HEK293 (cell line): ENCODE results near the gene GLIS1.

Source experiments
- CTCF ChIA-PET: fragments of 350-600 bp; formaldehyde crosslinking; extraction: SDS; loops from one replicate; lab custom pipeline; 2021; ENCODE audit warnings: antibody characterized with exemption; lab: Yijun Ruan, JAX
- POLR2A ChIA-PET: fragments of 300-600 bp; formaldehyde crosslinking; extraction: SDS; loops from one replicate; lab custom pipeline; 2020; ENCODE audit warnings: antibody characterized with exemption, inconsistent platforms; lab: Yijun Ruan, JAX
- H3K27ac ChIP-seq: fragments of 200-500 bp; sonication (Bioruptor generic); 2 replicates; pipeline ENCODE4 v1.5.1; 2014; ENCODE audit warnings: low read depth, low read length, control low read depth, inconsistent platforms; ENCODE audit errors: extremely low read depth
- H3K36me3 ChIP-seq, 2 experiments: fragments of 200-500 bp in 1 of 2; sonication (Bioruptor generic) in 1 of 2; 1 replicate in 1 of 2; 2 replicates in 1 of 2; pipeline ENCODE4 v1.5.1; 2014 to 2017; ENCODE audit warnings: inconsistent platforms in 2 of 2, low read length in 2 of 2; ENCODE audit not compliant: control insufficient read depth in 2 of 2, insufficient read depth in 1 of 2
- H3K4me1 ChIP-seq: fragments of 200-500 bp; sonication (Bioruptor generic); 2 replicates; pipeline ENCODE4 v1.5.1; 2014; ENCODE audit warnings: mild to moderate bottlenecking, low read length, inconsistent platforms; ENCODE audit not compliant: control insufficient read depth, insufficient read depth
- H3K4me3 ChIP-seq: 2 replicates; pipeline ENCODE4 v1.5.1; 2011; ENCODE audit warnings: low read depth, mild to moderate bottlenecking, control low read depth, low read length, moderate library complexity
- H3K9me3 ChIP-seq: fragments of 200-500 bp; sonication (Bioruptor generic); 2 replicates; pipeline ENCODE4 v1.5.1; 2014; ENCODE audit warnings: low read depth, low read length, inconsistent platforms; ENCODE audit not compliant: control insufficient read depth, insufficient read depth
- MZF1 ChIP-seq: fragments of 450-650 bp; formaldehyde crosslinking; IDR thresholded peaks from 2 replicates; pipeline ENCODE4 v1.5.1; 2017; ENCODE audit warnings: missing biosample characterization, missing genetic modification characterization, borderline replicate concordance
- RBAK ChIP-seq: fragments of 450-650 bp; formaldehyde crosslinking; IDR thresholded peaks from 2 replicates; pipeline ENCODE4 v1.5.1; 2016; ENCODE audit warnings: missing biosample characterization, missing genetic modification characterization
- REST ChIP-seq: fragments of 450-650 bp; formaldehyde crosslinking; IDR thresholded peaks from 2 replicates; pipeline ENCODE4 v1.5.1; 2016; ENCODE audit warnings: missing biosample characterization, missing genetic modification characterization
- SALL2 ChIP-seq: fragments of 450-650 bp; formaldehyde crosslinking; IDR thresholded peaks from 2 replicates; pipeline ENCODE4 v1.5.0; 2017; ENCODE audit warnings: missing biosample characterization, mild to moderate bottlenecking, missing genetic modification characterization, borderline replicate concordance
- ZFHX2 ChIP-seq: fragments of 450-650 bp; formaldehyde crosslinking; conservative IDR thresholded peaks from 2 replicates; pipeline ENCODE4 v1.5.1; 2016; ENCODE audit warnings: missing biosample characterization, missing genetic modification characterization
- ZNF2 ChIP-seq: fragments of 450-650 bp; formaldehyde crosslinking; IDR thresholded peaks from 2 replicates; pipeline ENCODE4 v1.5.1; 2016; ENCODE audit warnings: missing biosample characterization, missing genetic modification characterization
- ZNF211 ChIP-seq: fragments of 450-650 bp; formaldehyde crosslinking; IDR thresholded peaks from 2 replicates; pipeline ENCODE4 v1.5.1; 2016; ENCODE audit warnings: low read depth, missing biosample characterization, missing genetic modification characterization
- ZNF280C ChIP-seq: fragments of 450-650 bp; formaldehyde crosslinking; IDR thresholded peaks from 2 replicates; pipeline ENCODE4 v1.5.1; 2016; ENCODE audit warnings: missing biosample characterization, missing genetic modification characterization
- ZNF433 ChIP-seq: fragments of 450-650 bp; formaldehyde crosslinking; IDR thresholded peaks from 2 replicates; pipeline ENCODE4 v1.5.1; 2016; ENCODE audit warnings: missing biosample characterization, missing genetic modification characterization, low read depth
- ZNF48 ChIP-seq: fragments of 450-650 bp; formaldehyde crosslinking; IDR thresholded peaks from 2 replicates; pipeline ENCODE4 v1.5.1; 2016; ENCODE audit warnings: missing biosample characterization, missing genetic modification characterization
- ZNF501 ChIP-seq: fragments of 450-650 bp; formaldehyde crosslinking; IDR thresholded peaks from 2 replicates; pipeline ENCODE4 v1.5.1; 2016; ENCODE audit warnings: missing biosample characterization, missing genetic modification characterization
- ZNF530 ChIP-seq: fragments of 450-650 bp; formaldehyde crosslinking; IDR thresholded peaks from 2 replicates; pipeline ENCODE4 v1.5.1; 2016; ENCODE audit warnings: low read depth, missing biosample characterization, missing genetic modification characterization
- ZNF580 ChIP-seq: fragments of 450-650 bp; formaldehyde crosslinking; IDR thresholded peaks from 2 replicates; pipeline ENCODE4 v1.5.1; 2016; ENCODE audit warnings: missing biosample characterization, missing genetic modification characterization
- ZSCAN4 ChIP-seq: fragments of 450-650 bp; formaldehyde crosslinking; IDR thresholded peaks from 2 replicates; pipeline ENCODE4 v1.5.1; 2017; ENCODE audit warnings: missing biosample characterization, missing genetic modification characterization

GLIS1 gene

DNA sequence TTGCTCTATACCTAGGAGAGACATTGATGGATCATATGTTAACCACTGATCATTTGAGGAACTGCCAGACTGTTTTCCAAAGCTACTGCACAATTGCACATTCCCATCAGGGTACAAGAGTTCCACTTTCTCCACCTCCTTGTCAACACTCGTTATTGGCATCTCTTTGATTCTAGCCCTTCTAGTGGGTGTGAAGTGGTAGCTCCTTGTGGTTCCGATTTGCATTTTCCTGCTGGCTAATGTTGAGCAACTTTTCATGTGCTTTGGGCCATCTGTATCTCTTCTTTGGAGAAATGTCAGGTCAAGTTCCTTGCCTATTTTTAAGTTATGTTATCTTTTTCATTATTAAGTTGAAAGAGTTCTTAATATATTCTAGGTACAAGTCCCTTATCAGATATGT lies 189.7 kb downstream of the GLIS1 start (continued):
- TF ChIP-seq ZNF530 (tag by site-specific recombination), result no peak

GRCh38 chr1:53548031-53548491 lies 190.9 kb downstream of the GLIS1 start:
- POLR2A ChIA-PET, result no interaction called here

DNA sequence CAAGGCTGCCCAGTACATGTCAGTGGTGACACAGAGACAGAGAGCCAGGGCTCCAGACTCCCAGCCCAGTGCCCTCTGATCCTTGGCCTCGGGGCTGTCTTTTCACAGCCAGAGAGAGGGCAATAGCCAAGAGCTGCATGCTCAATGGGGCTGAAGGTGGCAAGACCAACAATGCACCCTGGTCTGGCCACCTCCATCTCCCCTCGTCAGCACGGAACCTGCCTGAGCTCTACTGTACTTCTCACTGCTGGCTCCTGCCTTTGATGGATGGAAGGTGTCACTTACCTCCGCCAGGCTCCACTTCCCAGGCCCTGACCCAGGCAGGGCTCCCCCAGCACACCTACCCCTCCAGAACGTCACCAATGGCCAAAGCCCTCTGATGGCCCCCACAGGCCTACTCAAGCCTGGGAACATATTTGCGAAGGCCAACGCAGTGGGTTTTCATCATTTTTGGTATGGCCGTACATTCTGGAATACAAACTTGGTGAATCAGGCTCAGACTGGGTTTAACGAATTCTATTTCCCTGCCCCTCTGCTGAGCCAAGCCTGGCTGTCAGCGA lies 191.7 kb downstream of the GLIS1 start:
- POLR2A ChIA-PET, result no interaction called here
- Histone ChIP-seq H3K36me3 (no peaks in the 10 kb centered on the region), H3K4me1 (no peaks in the 10 kb centered on the region), H3K9me3 (no peaks in the 10 kb centered on the region), H3K27ac (no peak overlapping the region), H3K4me3 (no peak overlapping the region)
- CTCF ChIA-PET, result no interaction called here
- TF ChIP-seq ZNF48 (tag by site-specific recombination), result no peak
- no peak for TF ChIP-seq ZNF211 (tag by site-specific recombination)
- TF ChIP-seq ZNF2 (tag by site-specific recombination), result no peak
- TF ChIP-seq ZNF501 (tag by site-specific recombination), result no peak
- no peak for TF ChIP-seq ZNF433 (tag by site-specific recombination)
- no peak for TF ChIP-seq ZNF280C
- TF ChIP-seq ZSCAN4 (tag by site-specific recombination), result no peak
- no peak for TF ChIP-seq SALL2 (tag by site-specific recombination)
- TF ChIP-seq ZFHX2, result no peak
- no peak for TF ChIP-seq RBAK (tag by site-specific recombination)
- TF ChIP-seq MZF1, result no peak
- TF ChIP-seq ZNF580 (tag by site-specific recombination), result no peak

More at GRCh38 chr1:53548031-53548491, 190.9 kb downstream of the GLIS1 start:
- no peaks in the 10 kb centered on the region for H3K36me3 ChIP-seq
- CTCF ChIA-PET, result no interaction called here
- no peak overlapping the region for H3K4me3 ChIP-seq
- H3K9me3 ChIP-seq, result no peaks in the 10 kb centered on the region
- no peak overlapping the region for H3K27ac ChIP-seq
- TF ChIP-seq ZNF280C (no peak), REST (tag by site-specific recombination) (peak; percentile 88)
- H3K4me1 ChIP-seq, result no peaks in the 10 kb centered on the region
